ENCODE measurements around the gene ATP5F1C. TPM values are rescaled to one million over a fixed set of nuclear protein-coding genes. Genes with fewer than 3 reads are reported as not detected.

Gene ATP5F1C
- total RNA-seq, 6 experiments from 2014 or later = 177 to 376 (median 210) TPM

GRCh38 chr10:7856678-7857077 is 68.7 kb downstream of the ATP5F1C start:
- TF ChIP-seq POLR2A (IDR thresholded peaks at IDR 0.05) = no peak
- TF ChIP-seq, protein P1, sequence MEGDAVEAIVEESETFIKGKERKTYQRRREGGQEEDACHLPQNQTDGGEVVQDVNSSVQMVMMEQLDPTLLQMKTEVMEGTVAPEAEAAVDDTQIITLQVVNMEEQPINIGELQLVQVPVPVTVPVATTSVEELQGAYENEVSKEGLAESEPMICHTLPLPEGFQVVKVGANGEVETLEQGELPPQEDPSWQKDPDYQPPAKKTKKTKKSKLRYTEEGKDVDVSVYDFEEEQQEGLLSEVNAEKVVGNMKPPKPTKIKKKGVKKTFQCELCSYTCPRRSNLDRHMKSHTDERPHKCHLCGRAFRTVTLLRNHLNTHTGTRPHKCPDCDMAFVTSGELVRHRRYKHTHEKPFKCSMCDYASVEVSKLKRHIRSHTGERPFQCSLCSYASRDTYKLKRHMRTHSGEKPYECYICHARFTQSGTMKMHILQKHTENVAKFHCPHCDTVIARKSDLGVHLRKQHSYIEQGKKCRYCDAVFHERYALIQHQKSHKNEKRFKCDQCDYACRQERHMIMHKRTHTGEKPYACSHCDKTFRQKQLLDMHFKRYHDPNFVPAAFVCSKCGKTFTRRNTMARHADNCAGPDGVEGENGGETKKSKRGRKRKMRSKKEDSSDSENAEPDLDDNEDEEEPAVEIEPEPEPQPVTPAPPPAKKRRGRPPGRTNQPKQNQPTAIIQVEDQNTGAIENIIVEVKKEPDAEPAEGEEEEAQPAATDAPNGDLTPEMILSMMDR (IDR thresholded peaks at IDR 0.05) = no peak
- no peaks in the 10 kb centered on the region for H3K36me3 ChIP-seq
- no peak overlapping the region for H3K27ac ChIP-seq
- no peaks in the 10 kb centered on the region for H3K27me3 ChIP-seq
- peaks cover 0 to 20% (median 8%) of the 10 kb centered on the region in 4 donors for H3K4me1 ChIP-seq
- intact Hi-C loops (cut with DNase I) = no loop called here
- H3K4me3 ChIP-seq = no peak overlapping the region
- 16% methylated on average over 4 of the region's 4 CpGs for WGBS (ENCODE audit: insufficient coverage, low coverage, low lambda C conversion rate, missing lambda C conversion rate)
- ATAC-seq = peak in 1 of 4 donors; percentile 34
- H3K9me3 ChIP-seq = peaks cover 0 to 7% (median 3%) of the 10 kb centered on the region in 4 donors
- DNase-seq = no peak

DNA sequence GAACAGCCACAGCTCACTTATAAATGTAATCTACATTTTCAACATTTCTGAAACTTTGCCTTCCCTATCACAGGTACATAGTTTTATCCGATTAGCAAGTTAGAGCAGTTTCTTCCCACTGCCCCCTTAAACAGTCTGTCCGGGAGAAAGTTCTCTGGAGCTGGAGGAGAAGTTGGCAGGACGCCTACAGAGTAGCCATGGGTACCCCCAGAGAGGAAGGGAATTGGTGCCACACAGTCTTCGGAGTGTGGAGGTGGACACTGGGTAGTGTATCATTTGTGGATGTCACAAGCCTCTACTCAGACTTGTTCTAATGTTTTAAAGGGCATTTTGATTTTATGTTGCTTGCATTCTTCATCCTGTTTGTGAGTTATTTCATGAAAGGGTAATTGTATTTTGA is 69.3 kb downstream of the ATP5F1C start:
- Histone ChIP-seq H3K27me3 (no peaks in the 10 kb centered on the region), H3K4me1 (peaks cover 0 to 20% (median 8%) of the 10 kb centered on the region in 4 donors), H3K36me3 (no peaks in the 10 kb centered on the region), H3K4me3 (no peak overlapping the region), H3K27ac (no peak overlapping the region), H3K9me3 (peaks cover 0 to 12% (median 4%) of the 10 kb centered on the region in 4 donors)
- ATAC-seq (peak in 1 of 4 donors; percentile 31), DNase-seq (no peak)
- WGBS (ENCODE audit: insufficient coverage, low coverage, low lambda C conversion rate, missing lambda C conversion rate) = 27% methylated on average over 4 of the region's 4 CpGs
- intact Hi-C loops (cut with DNase I) = no loop called here
- TF ChIP-seq POLR2A (IDR thresholded peaks at IDR 0.05) = no peak
- TF ChIP-seq, protein P1 (IDR thresholded peaks at IDR 0.05) = no peak

Other genes with a start within 250 kb of the ATP5F1C start
- under 1 TPM; 0.20 to 0.62 (median 0.48) TPM for gene ITIH5, start 121.2 kb upstream of the ATP5F1C start, total RNA-seq
- 1,000 to 10,000 TPM in 1 of 6 experiments, 100 to 1,000 TPM in 5; 399 to 1,113 (median 694) TPM for gene ITIH2, start 84.9 kb upstream of the ATP5F1C start, total RNA-seq
- gene KIN, start 184 bp upstream of the ATP5F1C start, total RNA-seq = 1 to 10 TPM; 2.3 to 4.3 (median 3.4) TPM
- 1 to 10 TPM; 1.9 to 3.5 (median 3.0) TPM for gene TAF3, start 30.3 kb downstream of the ATP5F1C start, total RNA-seq